Central memory CD8-positive, alpha-beta T cell (primary cell): ENCODE data around the gene TUT1.
A peak's percentile ranks its signal among the peaks of the same experiment; 100 is the strongest.
"Not testable (repeated sequence)": the region's sequence is repeated elsewhere in the genome, so short reads cannot be mapped to it uniquely, and the experiment has no call there.

Experiments
- ATAC-seq: fragments of 150-1000 bp; cut with Tn5 transposase; replicated peaks from 2 replicates; pipeline ENCODE4 v1.10.0; 2022; ENCODE audit warnings: mild to moderate bottlenecking, moderate FRiP score, moderate number of reproducible peaks; ENCODE audit not compliant: poor library complexity, severe bottlenecking; ENCODE audit errors: extremely low read depth
- DNase-seq, 2 donors: peaks; one replicate each; pipeline ENCODE4 v3.0.0; 2021; ENCODE audit warnings: low spot score in 2 of 2
- H3K27ac Mint-ChIP-seq: one replicate; pipeline ENCODE4 v1.8.0; 2022; ENCODE audit warnings: low read depth, mild to moderate bottlenecking, moderate library complexity, mixed read lengths
- H3K27me3 Mint-ChIP-seq: one replicate; pipeline ENCODE4 v1.8.0; 2022; ENCODE audit warnings: mixed read lengths
- H3K36me3 Mint-ChIP-seq: one replicate; pipeline ENCODE4 v1.8.0; 2022; ENCODE audit warnings: mild to moderate bottlenecking, moderate library complexity, mixed read lengths; ENCODE audit not compliant: insufficient read depth
- H3K4me1 Mint-ChIP-seq: one replicate; pipeline ENCODE4 v1.8.0; 2022; ENCODE audit warnings: mixed read lengths
- H3K4me3 Mint-ChIP-seq: one replicate; pipeline ENCODE4 v1.8.0; 2022; ENCODE audit warnings: mild to moderate bottlenecking, moderate library complexity, mixed read lengths
- H3K9me3 Mint-ChIP-seq: one replicate; pipeline ENCODE4 v1.8.0; 2022; ENCODE audit warnings: mixed read lengths

Gene TUT1

GRCh38 chr11:62571493-62571892 is 19.8 kb downstream of the TUT1 start:
- H3K27ac Mint-ChIP-seq: peak overlapping the region; percentile 91
- H3K4me3 Mint-ChIP-seq: peak overlapping the region; percentile 1
- peaks cover 62% of the 10 kb centered on the region for H3K36me3 Mint-ChIP-seq
- DNase-seq, ATAC-seq, H3K27me3 Mint-ChIP-seq, H3K9me3 Mint-ChIP-seq: not testable (repeated sequence)
- H3K4me1 Mint-ChIP-seq: peaks cover 60% of the 10 kb centered on the region

DNA sequence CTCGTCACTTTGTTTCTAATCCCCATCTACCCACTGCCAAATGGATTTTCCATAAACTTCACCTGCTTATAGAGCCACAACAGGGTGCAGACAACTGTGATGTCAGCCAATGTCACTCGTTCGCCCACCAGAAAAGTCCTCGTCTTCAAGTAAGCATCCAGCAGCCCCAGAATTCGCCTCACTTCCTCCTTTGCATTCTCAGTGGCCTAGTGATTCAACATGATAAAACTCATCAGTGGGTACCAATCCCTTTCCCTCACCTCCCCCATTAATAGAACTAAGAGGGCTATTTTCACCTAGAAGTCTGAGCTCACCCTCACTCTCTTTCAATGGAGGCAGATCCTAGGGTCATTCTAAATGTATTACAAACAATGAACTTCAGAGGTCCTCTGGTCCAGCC is 20.4 kb downstream of the TUT1 start:
- H3K4me3 Mint-ChIP-seq, H3K27me3 Mint-ChIP-seq, H3K9me3 Mint-ChIP-seq, DNase-seq, ATAC-seq: not testable (repeated sequence)
- Mint-ChIP-seq H3K4me1 (peaks cover 65% of the 10 kb centered on the region), H3K36me3 (peaks cover 63% of the 10 kb centered on the region), H3K27ac (peak overlapping the region; percentile 91)

DNA sequence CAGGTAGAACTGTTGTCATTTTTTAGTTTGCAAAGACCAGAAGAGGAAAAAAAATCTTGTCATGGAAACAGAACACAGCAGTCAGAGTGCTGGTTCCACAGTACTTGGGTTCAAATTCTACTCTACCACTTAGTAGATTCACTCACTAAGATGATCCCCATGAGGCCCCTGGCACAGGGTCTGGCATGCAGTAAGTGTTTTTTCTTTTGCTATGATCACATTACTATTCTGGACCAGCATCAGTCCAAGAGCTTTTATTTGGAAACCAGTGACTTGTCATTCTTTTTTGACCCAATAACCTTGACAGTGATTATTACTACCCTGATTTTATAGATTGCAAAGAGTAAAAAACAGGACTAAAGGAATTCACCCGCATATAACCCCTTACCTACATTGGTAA is 21.7 kb downstream of the TUT1 start:
- Mint-ChIP-seq H3K4me3 (no peak overlapping the region), H3K9me3 (no peaks in the 10 kb centered on the region), H3K27me3 (no peaks in the 10 kb centered on the region), H3K4me1 (peaks cover 56% of the 10 kb centered on the region), H3K27ac (no peak overlapping the region), H3K36me3 (peaks cover 67% of the 10 kb centered on the region)
- no peak for ATAC-seq
- DNase-seq: no peak

- Mint-ChIP-seq H3K4me3 (peak overlapping the region; percentile 25), H3K36me3 (peaks cover 63% of the 10 kb centered on the region), H3K27ac (peak overlapping the region; percentile 83), H3K9me3 (no peaks in the 10 kb centered on the region), H3K4me1 (peaks cover 34% of the 10 kb centered on the region), H3K27me3 (no peaks in the 10 kb centered on the region)
- DNase-seq: no peak
- no peak for ATAC-seq
Measured at GRCh38 chr11:62567018-62567633, 24.2 kb downstream of the TUT1 start.

DNA sequence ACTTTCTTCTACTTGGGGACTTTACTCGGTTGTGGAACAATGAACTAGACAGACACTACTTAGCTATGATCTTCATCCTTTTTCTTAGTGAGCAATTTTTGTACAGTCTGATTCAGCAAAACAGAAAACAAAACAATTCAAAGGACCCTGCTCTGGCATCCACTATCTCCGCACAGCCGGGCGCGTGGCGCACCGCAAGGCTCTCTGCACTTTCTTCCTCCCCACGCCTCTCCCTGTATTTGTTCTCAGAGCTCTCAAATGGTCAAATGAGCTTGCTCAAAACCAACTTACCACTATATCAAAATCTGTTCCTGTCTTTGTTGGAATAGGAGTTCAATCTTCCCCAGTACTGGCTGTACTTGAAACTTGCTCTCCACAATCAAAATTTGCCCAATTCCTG is 25.1 kb downstream of the TUT1 start:
- Mint-ChIP-seq H3K27me3 (no peaks in the 10 kb centered on the region), H3K27ac (no peak overlapping the region), H3K4me3 (no peak overlapping the region), H3K36me3 (peaks cover 61% of the 10 kb centered on the region), H3K9me3 (no peaks in the 10 kb centered on the region), H3K4me1 (peaks cover 34% of the 10 kb centered on the region)
- no peak for DNase-seq
- no peak for ATAC-seq

GRCh38 chr11:62565100-62565802 is 26.1 kb downstream of the TUT1 start:
- no peaks in the 10 kb centered on the region for H3K27me3 Mint-ChIP-seq
- no peaks in the 10 kb centered on the region for H3K9me3 Mint-ChIP-seq
- H3K36me3 Mint-ChIP-seq: peaks cover 60% of the 10 kb centered on the region
- H3K27ac Mint-ChIP-seq: no peak overlapping the region
- peaks cover 36% of the 10 kb centered on the region for H3K4me1 Mint-ChIP-seq
- no peak for ATAC-seq
- no peak for DNase-seq
- no peak overlapping the region for H3K4me3 Mint-ChIP-seq

DNA sequence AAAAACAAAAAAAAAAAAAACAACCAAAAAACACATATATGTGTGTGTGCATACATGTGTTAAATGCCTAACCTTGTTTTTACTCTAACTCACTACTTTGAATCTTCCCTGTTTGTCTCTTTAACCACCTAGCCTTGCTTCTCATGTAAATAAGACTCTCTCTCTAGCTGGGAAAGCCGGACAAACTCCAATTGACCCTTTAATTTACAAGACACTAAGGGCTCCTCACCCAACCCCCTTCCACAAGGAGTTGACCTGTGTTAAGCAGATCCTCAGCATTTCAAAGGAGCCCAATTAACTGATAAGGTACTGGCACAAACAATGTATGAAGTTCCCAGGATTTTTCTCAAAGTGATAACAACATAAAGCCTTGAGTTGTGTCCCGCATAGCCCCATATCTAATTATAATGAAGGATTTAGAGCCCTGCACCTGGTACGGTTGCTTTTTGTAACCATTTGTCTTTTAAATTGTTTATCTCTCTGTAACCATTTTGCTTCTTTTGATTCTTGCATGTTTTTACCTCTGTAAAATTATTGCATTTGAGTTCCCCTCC is 29.6 kb downstream of the TUT1 start:
- DNase-seq, H3K9me3 Mint-ChIP-seq, H3K4me3 Mint-ChIP-seq, H3K27me3 Mint-ChIP-seq, ATAC-seq, H3K27ac Mint-ChIP-seq: not testable (repeated sequence)
- peaks cover 55% of the 10 kb centered on the region for H3K4me1 Mint-ChIP-seq
- H3K36me3 Mint-ChIP-seq: peaks cover 58% of the 10 kb centered on the region

DNA sequence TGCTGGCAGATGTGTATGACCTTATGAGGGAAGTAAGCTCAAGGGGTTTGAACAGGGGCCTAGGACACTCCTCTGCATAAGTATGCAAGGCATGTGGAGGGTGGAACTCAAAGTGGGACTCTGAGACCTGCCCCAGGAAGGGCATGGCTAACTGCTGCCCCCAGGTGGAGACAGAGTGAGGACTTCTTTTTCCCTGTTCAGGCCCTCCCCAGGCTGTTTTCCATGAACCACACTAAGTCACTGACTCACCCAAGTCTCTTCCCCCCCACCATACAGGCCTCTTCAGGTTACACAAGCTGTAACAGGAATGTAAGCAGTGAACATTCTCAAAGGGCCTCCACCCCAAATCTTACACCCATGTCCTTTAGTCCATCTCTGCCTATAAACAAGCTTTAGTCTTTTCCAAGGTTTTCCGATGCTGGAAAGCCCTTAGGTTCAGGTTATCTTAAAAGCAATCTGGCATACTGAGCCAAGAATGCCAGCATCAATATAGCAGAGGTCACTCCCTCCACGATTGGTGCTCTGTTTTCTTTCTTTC is 30.7 kb downstream of the TUT1 start:
- H3K9me3 Mint-ChIP-seq: no peaks in the 10 kb centered on the region
- H3K4me3 Mint-ChIP-seq: no peak overlapping the region
- no peaks in the 10 kb centered on the region for H3K27me3 Mint-ChIP-seq
- ATAC-seq (no peak), DNase-seq (peak in 1 of 2 donors; percentile 69)
- H3K4me1 Mint-ChIP-seq: peaks cover 58% of the 10 kb centered on the region
- H3K27ac Mint-ChIP-seq: no peak overlapping the region
- H3K36me3 Mint-ChIP-seq: peaks cover 55% of the 10 kb centered on the region

DNA sequence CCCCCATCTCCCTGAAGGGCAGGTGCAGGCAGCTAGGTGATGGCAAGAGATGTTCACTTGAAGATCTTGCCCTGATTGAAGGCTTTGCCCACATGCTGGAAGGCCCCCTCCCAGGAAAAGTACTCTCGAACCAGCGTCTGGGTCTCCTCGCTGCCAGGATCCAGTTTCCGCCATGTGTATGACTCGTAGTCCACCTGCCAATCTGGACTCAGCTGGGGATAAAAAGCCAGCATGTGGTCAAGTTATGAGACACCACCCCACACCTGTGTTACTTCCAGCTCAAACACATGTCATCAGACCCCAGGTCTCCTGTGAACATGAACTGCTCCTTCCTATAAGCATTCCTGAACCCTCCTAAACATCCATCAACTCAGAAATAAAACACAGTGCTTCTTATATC is 31.7 kb downstream of the TUT1 start:
- Mint-ChIP-seq H3K4me3 (peak overlapping the region; percentile 78), H3K4me1 (peaks cover 68% of the 10 kb centered on the region), H3K36me3 (peaks cover 60% of the 10 kb centered on the region), H3K27ac (peak overlapping the region; percentile 97)
- not testable (repeated sequence) for ATAC-seq, H3K9me3 Mint-ChIP-seq, DNase-seq, H3K27me3 Mint-ChIP-seq

GRCh38 chr11:62559204-62559603 is 32.1 kb downstream of the TUT1 start:
- Mint-ChIP-seq H3K9me3 (no peaks in the 10 kb centered on the region), H3K4me1 (peaks cover 72% of the 10 kb centered on the region), H3K36me3 (peaks cover 60% of the 10 kb centered on the region), H3K27me3 (no peaks in the 10 kb centered on the region), H3K4me3 (peak overlapping the region; percentile 78), H3K27ac (peak overlapping the region; percentile 97)
- no peak for ATAC-seq
- DNase-seq: no peak

GRCh38 chr11:62558669-62559068 is 32.7 kb downstream of the TUT1 start:
- Mint-ChIP-seq H3K27ac (peak overlapping the region; percentile 97), H3K9me3 (no peaks in the 10 kb centered on the region), H3K4me3 (peak overlapping the region; percentile 78), H3K27me3 (no peaks in the 10 kb centered on the region), H3K4me1 (peaks cover 78% of the 10 kb centered on the region), H3K36me3 (peaks cover 54% of the 10 kb centered on the region)
- no peak for DNase-seq
- ATAC-seq: no peak

DNA sequence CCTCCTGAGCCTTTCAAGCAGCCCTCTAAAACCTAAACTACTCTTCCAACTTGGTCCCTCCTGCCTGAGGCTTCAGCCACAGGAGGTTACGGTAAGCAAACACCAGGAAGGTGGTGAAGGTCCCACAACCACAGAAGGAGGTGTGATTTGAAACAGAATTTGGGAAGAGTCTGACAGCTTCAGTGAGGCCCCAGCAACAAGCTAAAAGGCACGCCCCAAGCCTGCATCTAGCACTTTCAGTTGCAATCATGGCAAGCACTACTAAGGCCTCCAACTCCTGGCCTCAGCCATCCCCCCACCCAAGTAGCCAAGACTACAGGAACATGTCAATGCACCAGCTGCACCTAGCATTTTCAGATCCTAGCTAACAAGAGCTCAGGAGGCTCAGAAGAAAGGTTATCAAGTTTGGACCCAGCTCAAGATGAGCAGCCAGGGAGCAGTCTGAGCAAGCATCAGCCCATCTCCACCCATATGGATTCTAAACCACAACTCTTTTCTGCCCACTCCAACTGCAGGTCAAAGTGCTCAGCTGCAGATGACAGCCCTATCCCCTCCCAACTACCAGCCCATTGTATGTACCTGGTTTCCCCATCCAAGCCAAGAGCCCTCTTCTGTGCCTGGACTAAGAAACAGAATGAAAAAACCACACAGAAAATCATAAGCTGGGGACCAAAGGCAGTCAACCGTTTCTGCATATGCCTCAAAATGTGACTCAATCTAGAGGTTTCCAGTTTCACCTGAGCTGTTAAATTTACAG is 34.3 kb downstream of the TUT1 start:
- ATAC-seq: peak; percentile 9

More for the DNA sequence above, 34.3 kb downstream of the TUT1 start:
- Mint-ChIP-seq H3K4me3 (peak overlapping the region; percentile 78), H3K27ac (peak overlapping the region; percentile 97), H3K36me3 (peaks cover 51% of the 10 kb centered on the region), H3K27me3 (no peaks in the 10 kb centered on the region), H3K9me3 (no peaks in the 10 kb centered on the region), H3K4me1 (peaks cover 91% of the 10 kb centered on the region)
- peak in 1 of 2 donors; percentile 73 for DNase-seq
